LNCAP (cell line): ENCODE data around the gene KLK1.

ENCODE experiments used
- CTCF ChIP-seq: fragments of 450-650 bp; IDR thresholded peaks from 2 replicates; pipeline ENCODE4 v1.5.1; 2017; ENCODE audit warnings: mild to moderate bottlenecking

The KLK1 gene

GRCh38 chr19:50797429-50797780 is 26.2 kb downstream of the KLK1 start:
- no peak for TF ChIP-seq CTCF

- no peak for TF ChIP-seq CTCF
Observed at GRCh38 chr19:50796634-50797428, 26.8 kb downstream of the KLK1 start.

GRCh38 chr19:50796128-50796633 is 27.4 kb downstream of the KLK1 start:
- TF ChIP-seq CTCF = no peak

- no peak for TF ChIP-seq CTCF
Observed at GRCh38 chr19:50795664-50796073, 27.9 kb downstream of the KLK1 start.

GRCh38 chr19:50794876-50795663 is 28.5 kb downstream of the KLK1 start:
- peak; percentile 41; the same call in 1 of the 2 replicates for TF ChIP-seq CTCF

GRCh38 chr19:50794074-50794875 is 29.3 kb downstream of the KLK1 start:
- TF ChIP-seq CTCF = no peak

GRCh38 chr19:50793558-50794065 is 30.0 kb downstream of the KLK1 start:
- no peak for TF ChIP-seq CTCF
